GM12878 (cell line): ENCODE data around the gene PGBD5. TPM values are rescaled to one million over a fixed set of nuclear protein-coding genes. Genes with fewer than 3 reads are reported as not detected.

Source experiments
- ATAC-seq: fragments of 200-7000 bp; cut with Tn5 transposase; 3 replicates; pipeline ENCODE4 v1.9.1; 2020; ENCODE audit warnings: mild to moderate bottlenecking, moderate library complexity
- BruUV-seq: library from RNA; stranded (reverse); fragments of 400-500 nt; replicated peaks from 2 replicates; lab custom pipeline; 2021; lab: Mats Ljungman, UMichigan
- CTCF ChIA-PET: fragments of 300-600 bp; sonication (Branson Sonifier 250); formaldehyde crosslinking; extraction: SDS; loops from one replicate; lab custom pipeline; 2021; ENCODE audit warnings: inconsistent platforms; lab: Yijun Ruan, JAX
- POLR2A ChIA-PET: fragments of 350-600 bp; formaldehyde crosslinking; extraction: SDS; loops from one replicate; lab custom pipeline; 2021; ENCODE audit warnings: inconsistent platforms; lab: Charles Lee
- RAD21 ChIA-PET: fragments of 300-600 bp; sonication (Branson Sonifier 250); formaldehyde crosslinking; loops from one replicate; lab custom pipeline; 2023; ENCODE audit warnings: antibody characterized with exemption; ENCODE audit not compliant: unreplicated experiment; lab: Charles Lee
- SMC1A ChIA-PET: fragments of 300-600 bp; sonication (Branson Sonifier 250); formaldehyde crosslinking; loops from one replicate; lab custom pipeline; 2023; ENCODE audit not compliant: unreplicated experiment, uncharacterized antibody; lab: Charles Lee
- DNase-seq: peaks from one replicate; pipeline ENCODE4 v3.0.0-alpha.2; 2011; ENCODE audit warnings: low read depth, low spot score
- FAIRE-seq: peaks from 3 replicates; lab custom pipeline; 2011; peaks lifted over from hg19 to GRCh38; lab: Jason Lieb, UNC
- H2AFZ ChIP-seq: 2 replicates; pipeline ENCODE4 v1.6.0; 2011; ENCODE audit warnings: low read depth, low read length, control low read depth; ENCODE audit not compliant: control insufficient read depth
- H3K27ac ChIP-seq: 2 replicates; pipeline ENCODE4 v1.5.1; 2011; ENCODE audit warnings: control low read depth; ENCODE audit not compliant: control insufficient read depth, insufficient read depth
- H3K27me3 ChIP-seq, 2 experiments: replicated peaks in 1 of 2; 2 replicates each; pipeline versions ENCODE4 v1.6.0 to v1.6.1; 2011; ENCODE audit warnings: low read length in 1 of 2; ENCODE audit not compliant: control insufficient read depth in 2 of 2, insufficient read depth in 2 of 2
- H3K36me3 ChIP-seq, 2 experiments: 2 replicates each; pipeline ENCODE4 v1.5.1; 2011; ENCODE audit warnings: low read length in 1 of 2; ENCODE audit not compliant: control insufficient read depth in 2 of 2, insufficient read depth in 2 of 2
- H3K4me1 ChIP-seq: 2 replicates; pipeline ENCODE4 v1.6.1; 2011; ENCODE audit warnings: mild to moderate bottlenecking, low read length, moderate library complexity, mixed read lengths; ENCODE audit not compliant: control insufficient read depth, insufficient read depth
- H3K4me2 ChIP-seq: 2 replicates; pipeline ENCODE4 v1.6.0; 2011; ENCODE audit warnings: control low read depth; ENCODE audit not compliant: control insufficient read depth, insufficient read depth
- H3K4me3 ChIP-seq: fragments of 200-600 bp; sonication (generic); 2 replicates; pipeline ENCODE4 v1.5.1; 2016
- H3K79me2 ChIP-seq: 2 replicates; pipeline ENCODE4 v1.6.0; 2011; ENCODE audit warnings: low read length; ENCODE audit not compliant: control insufficient read depth, insufficient read depth
- H3K9ac ChIP-seq: 2 replicates; pipeline ENCODE4 v1.8.0; 2011; ENCODE audit warnings: low read length, control low read depth, mixed read lengths; ENCODE audit not compliant: control insufficient read depth, insufficient read depth
- H3K9me3 ChIP-seq: replicated peaks from 3 replicates; pipeline ENCODE4 v1.5.1; 2011; ENCODE audit warnings: mild to moderate bottlenecking, low read length; ENCODE audit not compliant: control insufficient read depth, insufficient read depth
- H4K20me1 ChIP-seq: 2 replicates; pipeline ENCODE4 v1.6.0; 2011; ENCODE audit not compliant: control insufficient read depth, insufficient read depth
- EZH2 ChIP-seq: IDR thresholded peaks from 2 replicates; pipeline ENCODE4 v1.6.1; 2012; ENCODE audit warnings: low read depth, mild to moderate bottlenecking, control low read depth, inconsistent platforms, low read length, borderline replicate concordance; ENCODE audit not compliant: control insufficient read depth
- KLF5 ChIP-seq: fragments of 450-650 bp; IDR thresholded peaks from 2 replicates; pipeline ENCODE4 v1.6.1; 2014; ENCODE audit warnings: mild to moderate bottlenecking; ENCODE audit not compliant: partially characterized antibody
- MYC ChIP-seq: IDR thresholded peaks from 2 replicates; pipeline ENCODE4 v1.6.1; 2011; ENCODE audit warnings: mild to moderate bottlenecking, low read length, moderate library complexity, inconsistent platforms; ENCODE audit not compliant: insufficient read depth, insufficient replicate concordance, insufficient read length, severe bottlenecking
- RUNX3 ChIP-seq: IDR thresholded peaks from 2 replicates; pipeline ENCODE4 v1.6.1; 2012; ENCODE audit warnings: low read length, inconsistent platforms
- SREBF1 ChIP-seq: IDR thresholded peaks from 2 replicates; pipeline ENCODE4 v1.6.1; 2012; ENCODE audit warnings: mild to moderate bottlenecking, low read length
- SUPT20H ChIP-seq: IDR thresholded peaks from 2 replicates; pipeline ENCODE4 v1.6.1; 2011; ENCODE audit warnings: low read depth, mild to moderate bottlenecking, low read length, moderate library complexity, borderline replicate concordance; ENCODE audit not compliant: control insufficient read depth
- whole genome bisulfite sequencing: methylation state at CpG from one replicate; pipeline ENCODE4 v1.1.6; 2016; ENCODE audit warnings: low lambda C conversion rate; ENCODE audit not compliant: insufficient replicate concordance, insufficient coverage; ENCODE audit errors: missing lambda C conversion rate; 5-methylcytosine and 5-hydroxymethylcytosine counted together
- in situ Hi-C: fragments of 300-500 bp; cut with MboI; formaldehyde crosslinking; loops from 9 replicates; pipeline ENCODE4 v1.14.3; 2018; ENCODE audit warnings: mixed read lengths
- intact Hi-C: fragments of 100-400 bp; cut with micrococcal nuclease; formaldehyde crosslinking; loops from one replicate; pipeline ENCODE4 v1.14.2; 2022; ENCODE audit not compliant: unreplicated experiment
- polyA plus RNA-seq, 11 experiments: library from polyadenylated mRNA; depleted of rRNA in 4 of 11; unstranded in 6 of 11; stranded (reverse) in 5 of 11; fragments of >200 nt; fragmentation: Nextera tagmentation in 4 of 11; fragmentation: Illumina TruSeq in 1 of 11; extraction: Ambion mirVana in 4 of 11; extraction: Trizol in 1 of 11; gene quantifications; 1 replicate in 1 of 11; 2 replicates in 10 of 11; pipeline versions ENCODE4 v1.2.1 to v1.2.3, GENCODE V29; 2011 to 2016; ENCODE audit warnings: inconsistent platforms in 2 of 11, missing spikeins in 2 of 11, low read depth in 1 of 11
- total RNA-seq, 4 experiments: library from RNA; depleted of rRNA in 3 of 4; stranded (reverse); fragments of >200 nt in 3 of 4; fragmentation: Illumina TruSeq in 1 of 4; extraction: Trizol in 1 of 4; gene quantifications; 2 replicates each; pipeline versions ENCODE4 v1.2.1 to v1.2.3, GENCODE V29; 2013 to 2021
- TF ChIP-seq, protein P1 (sequence below): IDR thresholded peaks from 2 replicates; pipeline ENCODE4 v1.6.1; 2011; ENCODE audit warnings: low read depth, low read length, improper control_type of control experiment, borderline replicate concordance

PGBD5 gene
- total and polyA plus RNA-seq, 10 of the 15 experiments (the other 5 are each of a cell fraction or from before 2014, with no cell fraction given): 0.03 TPM; not detected in 9

DNA sequence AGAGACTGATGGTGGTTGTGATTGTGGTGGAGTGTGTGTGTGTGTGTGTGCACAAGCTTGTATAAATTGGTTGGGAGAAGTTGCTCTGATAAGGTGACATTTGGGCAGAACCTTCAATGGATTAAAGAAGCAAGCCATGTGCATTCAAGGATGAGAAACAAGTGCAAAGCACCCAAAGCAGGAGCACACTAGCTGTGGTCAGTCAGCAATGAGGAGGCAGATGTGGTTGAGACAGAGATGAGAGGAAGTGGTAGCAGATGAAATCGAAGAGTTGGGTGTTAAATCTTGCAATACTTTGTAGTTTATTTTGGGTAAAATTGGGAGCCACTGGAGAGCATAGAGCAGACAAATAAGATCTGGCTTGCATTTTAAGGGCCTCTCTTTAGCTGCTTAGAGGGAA, 4.4 kb upstream of the PGBD5 start:
- no peaks in the 10 kb centered on the region for H3K4me1 ChIP-seq
- whole genome bisulfite sequencing: 13% methylated on average over 1 of the region's 1 CpG
- CTCF ChIA-PET: no interaction called here
- no peak for TF ChIP-seq SUPT20H
- TF ChIP-seq, protein P1, sequence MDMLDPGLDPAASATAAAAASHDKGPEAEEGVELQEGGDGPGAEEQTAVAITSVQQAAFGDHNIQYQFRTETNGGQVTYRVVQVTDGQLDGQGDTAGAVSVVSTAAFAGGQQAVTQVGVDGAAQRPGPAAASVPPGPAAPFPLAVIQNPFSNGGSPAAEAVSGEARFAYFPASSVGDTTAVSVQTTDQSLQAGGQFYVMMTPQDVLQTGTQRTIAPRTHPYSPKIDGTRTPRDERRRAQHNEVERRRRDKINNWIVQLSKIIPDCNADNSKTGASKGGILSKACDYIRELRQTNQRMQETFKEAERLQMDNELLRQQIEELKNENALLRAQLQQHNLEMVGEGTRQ: no peak
- no peak for TF ChIP-seq MYC
- TF ChIP-seq KLF5: no peak
- TF ChIP-seq SREBF1: no peak
- no peak for TF ChIP-seq RUNX3
- TF ChIP-seq EZH2: no peak
- TF ChIP-seq, all 136 proteins: peak for 0
- Histone ChIP-seq H2AFZ (no peak overlapping the region), H3K36me3 (no peaks in the 10 kb centered on the region), H4K20me1 (no peaks in the 10 kb centered on the region), H3K79me2 (no peaks in the 10 kb centered on the region), H3K4me2 (no peak overlapping the region), H3K4me3 (no peak overlapping the region), H3K9me3 (no peaks in the 10 kb centered on the region; the same call in 2 of the 3 replicates), H3K9ac (no peak overlapping the region), H3K27ac (no peak overlapping the region), H3K27me3 (no peaks in the 10 kb centered on the region; a peak in 3 of 4 replicates)
- intact Hi-C loops (no loop called here), in situ Hi-C loops (no loop called here)
- no peak for FAIRE-seq
- no TSS peak for BruUV-seq
- ChIA-PET POLR2A (no interaction called here), RAD21 (no interaction called here), SMC1A (no interaction called here)
- no peak for ATAC-seq
- no peak for DNase-seq
